Ovary (tissue), 9 donors: ENCODE measurements around the gene FTO. TPM values are rescaled to one million over a fixed set of nuclear protein-coding genes. Genes with fewer than 3 reads are reported as not detected.

Source experiments
- DNase-seq, 5 donors: peaks; one replicate each; pipeline ENCODE4 v3.0.0-alpha.2; 2019 to 2020
- H3K27ac ChIP-seq, 2 donors: fragments of 200-600 bp; one replicate each; pipeline versions ENCODE4 v1.5.1 to v1.8.0; 2019 to 2022
- H3K27me3 ChIP-seq: fragments of 200-600 bp; one replicate; pipeline ENCODE4 v1.8.0; 2022
- H3K36me3 ChIP-seq: fragments of 200-600 bp; sonication (generic); one replicate; pipeline ENCODE4 v1.5.1; 2019
- H3K4me1 ChIP-seq: one replicate; pipeline ENCODE4 v1.8.1; 2013; ENCODE audit warnings: mild to moderate bottlenecking, moderate library complexity; ENCODE audit not compliant: insufficient read depth
- H3K4me3 ChIP-seq: fragments of 200-600 bp; sonication (generic); one replicate; pipeline ENCODE4 v1.5.1; 2017
- H3K9me3 ChIP-seq, 2 donors: fragments of 200-600 bp in 1 of 2; sonication (generic) in 1 of 2; one replicate each; pipeline versions ENCODE4 v1.5.1 to v1.8.1; 2013 to 2019; ENCODE audit warnings: mild to moderate bottlenecking in 1 of 2, moderate library complexity in 1 of 2
- CTCF ChIP-seq, 3 donors: fragments of 450-650 bp in 2 of 3; fragments of 200-600 bp in 1 of 3; IDR thresholded peaks; one replicate each; pipeline versions ENCODE4 v1.5.1 to v1.8.0; 2016 to 2022; ENCODE audit warnings: antibody characterized with exemption in 3 of 3, mild to moderate bottlenecking in 1 of 3
- EP300 ChIP-seq: sonication (generic); formaldehyde crosslinking; IDR thresholded peaks from one replicate; pipeline ENCODE4 v1.6.1; 2017; ENCODE audit warnings: antibody characterized with exemption
- POLR2A ChIP-seq: fragments of 450-650 bp; IDR thresholded peaks from one replicate; pipeline ENCODE4 v1.6.1; 2017; ENCODE audit warnings: antibody characterized with exemption, mild to moderate bottlenecking, moderate library complexity
- WGBS, 3 donors: extraction: QIAGEN DNeasy Blood & Tissue Kit in 1 of 3; methylation state at CpG; one replicate each; pipeline versions ENCODE4 v1.1.5 to v1.1.7; 2013 to 2017; 5-methylcytosine and 5-hydroxymethylcytosine counted together
- intact Hi-C, 4 donors: fragments of 100-400 bp; cut with DNase I; formaldehyde crosslinking; loops; one replicate each; pipeline versions ENCODE4 v1.11.0 to v1.15.1; 2022 to 2023
- polyA plus RNA-seq, 2 donors: library from polyadenylated mRNA; stranded (reverse); fragments of 200-250 nt in 1 of 2; fragments of 350-450 nt in 1 of 2; fragmentation: Illumina TruSeq in 1 of 2; extraction: RNeasy Lipid Tissue Mini Kit (QIAGEN cat#74804) in 1 of 2; gene quantifications; one replicate each; pipeline ENCODE4 v1.2.3, GENCODE V29; 2013 to 2014
- total RNA-seq, 7 donors: library from RNA; depleted of rRNA in 2 of 7; stranded (reverse); fragments of >200 nt in 2 of 7; fragmentation: NEBNext Ultra II Directional in 3 of 7; extraction: Animal tissue kit (Norgen Biotek cat#: 25700) in 3 of 7; gene quantifications; one replicate each; pipeline versions ENCODE4 v1.1.0 to v1.2.4, GENCODE V29; 2016 to 2023
- donor health status: DM: no; HTN: no; CAD: no; lungs with moderate emphysema.
- donor health status: DM: no; HTN: no; CAD: no.
- donor health status: Bipolar disorder and iron deficiency.
- donor health status: DM: yes; HTN: yes; CAD: no.
- donor health status: DM: no; HTN: no; CAD: no.
- donor health status: DM: yes; HTN: yes; CAD: no.

Gene FTO
- total and polyA plus RNA-seq, 9 donors: 43.6 to 128 (median 91.4) TPM

- Histone ChIP-seq H3K9me3 (no peaks in the 10 kb centered on the region), H3K27ac (no peak overlapping the region), H3K27me3 (no peaks in the 10 kb centered on the region), H3K36me3 (no peaks in the 10 kb centered on the region), H3K4me3 (no peak overlapping the region), H3K4me1 (no peaks in the 10 kb centered on the region)
- 60 to 72% (median 61%) methylated on average over 1 of the region's 1 CpG for WGBS, 3 donors
- TF ChIP-seq CTCF (IDR thresholded peaks at IDR 0.05) (no peak), EP300 (no peak), POLR2A (no peak)
- DNase-seq: no peak
- intact Hi-C loops: no loop called here
These were observed 146.0 kb downstream of the FTO start for GRCh38 chr16:53849994-53850393.

GRCh38 chr16:53852678-53853077 is 148.7 kb downstream of the FTO start:
- DNase-seq: no peak
- H3K4me1 ChIP-seq: no peaks in the 10 kb centered on the region
- 82 to 92% (median 87%) methylated on average over 6 of the region's 6 CpGs for WGBS, 3 donors
- H3K27ac ChIP-seq: no peak overlapping the region
- TF ChIP-seq EP300 (no peak), POLR2A (no peak), CTCF (IDR thresholded peaks at IDR 0.05) (no peak)
- no peaks in the 10 kb centered on the region for H3K9me3 ChIP-seq
- H3K27me3 ChIP-seq: no peaks in the 10 kb centered on the region
- H3K36me3 ChIP-seq: no peaks in the 10 kb centered on the region
- H3K4me3 ChIP-seq: no peak overlapping the region
- intact Hi-C loops: no loop called here

- TF ChIP-seq CTCF (IDR thresholded peaks at IDR 0.05): no peak
- TF ChIP-seq EP300: no peak
- TF ChIP-seq POLR2A: no peak
- H3K4me3 ChIP-seq: no peak overlapping the region
- no peak overlapping the region for H3K27ac ChIP-seq
These were observed 151.1 kb downstream of the FTO start for GRCh38 chr16:53855056-53855455.

GRCh38 chr16:53855511-53855910 is 151.6 kb downstream of the FTO start:
- H3K36me3 ChIP-seq: no peaks in the 10 kb centered on the region
- no peak overlapping the region for H3K27ac ChIP-seq
- WGBS, 3 donors: 91 to 97% (median 94%) methylated on average over 1 of the region's 1 CpG
- intact Hi-C loops: no loop called here
- H3K27me3 ChIP-seq: no peaks in the 10 kb centered on the region
- no peaks in the 10 kb centered on the region for H3K4me1 ChIP-seq
- H3K4me3 ChIP-seq: no peak overlapping the region
- TF ChIP-seq EP300 (no peak), CTCF (IDR thresholded peaks at IDR 0.05) (no peak), POLR2A (no peak)
- no peak for DNase-seq
- H3K9me3 ChIP-seq: no peaks in the 10 kb centered on the region

More at GRCh38 chr16:53855056-53855455, 151.1 kb downstream of the FTO start:
- Histone ChIP-seq H3K4me1 (no peaks in the 10 kb centered on the region), H3K36me3 (no peaks in the 10 kb centered on the region), H3K9me3 (no peaks in the 10 kb centered on the region), H3K27me3 (no peaks in the 10 kb centered on the region)
- intact Hi-C loops: no loop called here
- DNase-seq: no peak
